HG03064 (cell line): ENCODE data around the gene APOBEC3C.
"Not testable (repeated sequence)": the region's sequence is repeated elsewhere in the genome, so short reads cannot be mapped to it uniquely, and the experiment has no call there.

Source experiments
- ATAC-seq: cut with Tn5 transposase; IDR thresholded peaks from one replicate; pipeline ENCODE4 v1.9.1; 2021; ENCODE audit warnings: low read depth; ENCODE audit not compliant: unreplicated experiment

Gene APOBEC3C

DNA sequence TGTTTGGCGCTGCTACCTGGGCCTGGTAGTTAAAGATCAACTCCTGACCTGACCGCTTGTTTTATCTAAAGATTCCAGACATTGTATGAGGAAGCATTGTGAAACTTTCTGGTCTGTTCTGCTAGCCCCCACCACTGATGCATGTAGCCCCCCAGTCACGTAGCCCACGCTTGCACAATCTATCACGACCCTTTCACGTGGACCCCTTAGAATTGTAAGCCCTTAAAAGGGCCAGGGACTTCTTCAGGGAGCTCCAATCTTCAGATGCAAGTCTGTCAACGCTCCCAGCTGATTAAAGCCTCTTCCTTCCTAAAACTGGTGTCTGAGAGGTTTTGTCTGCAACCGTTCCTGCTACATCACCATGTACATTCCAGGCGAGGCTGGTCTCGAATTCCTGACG lies 41.6 kb downstream of the APOBEC3C start:
- no peak for ATAC-seq

- not testable (repeated sequence) for ATAC-seq
Observed at GRCh38 chr22:39061290-39061689, 47.2 kb downstream of the APOBEC3C start.

DNA sequence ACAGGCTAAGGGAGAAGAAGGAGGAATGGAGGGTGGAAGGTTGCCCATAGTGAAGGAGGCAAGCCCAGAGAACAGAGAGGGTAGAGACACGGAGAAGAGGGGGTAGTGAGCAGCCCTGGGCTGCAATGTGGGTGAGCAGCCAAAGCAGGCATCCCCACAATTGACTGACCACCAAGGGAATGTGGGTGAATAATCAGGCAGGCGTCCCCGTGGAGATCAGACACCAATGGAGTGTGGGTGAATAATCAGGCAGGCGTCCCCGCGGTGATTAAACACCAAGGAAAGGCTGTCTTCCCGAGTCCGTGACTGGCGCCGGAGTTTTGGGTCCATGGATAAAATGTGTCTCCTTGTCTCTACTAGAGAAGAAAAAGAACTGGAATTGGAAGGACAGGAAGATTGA lies 47.9 kb downstream of the APOBEC3C start:
- ATAC-seq: not testable (repeated sequence)

GRCh38 chr22:39063904-39064303 lies 49.8 kb downstream of the APOBEC3C start:
- not testable (repeated sequence) for ATAC-seq

DNA sequence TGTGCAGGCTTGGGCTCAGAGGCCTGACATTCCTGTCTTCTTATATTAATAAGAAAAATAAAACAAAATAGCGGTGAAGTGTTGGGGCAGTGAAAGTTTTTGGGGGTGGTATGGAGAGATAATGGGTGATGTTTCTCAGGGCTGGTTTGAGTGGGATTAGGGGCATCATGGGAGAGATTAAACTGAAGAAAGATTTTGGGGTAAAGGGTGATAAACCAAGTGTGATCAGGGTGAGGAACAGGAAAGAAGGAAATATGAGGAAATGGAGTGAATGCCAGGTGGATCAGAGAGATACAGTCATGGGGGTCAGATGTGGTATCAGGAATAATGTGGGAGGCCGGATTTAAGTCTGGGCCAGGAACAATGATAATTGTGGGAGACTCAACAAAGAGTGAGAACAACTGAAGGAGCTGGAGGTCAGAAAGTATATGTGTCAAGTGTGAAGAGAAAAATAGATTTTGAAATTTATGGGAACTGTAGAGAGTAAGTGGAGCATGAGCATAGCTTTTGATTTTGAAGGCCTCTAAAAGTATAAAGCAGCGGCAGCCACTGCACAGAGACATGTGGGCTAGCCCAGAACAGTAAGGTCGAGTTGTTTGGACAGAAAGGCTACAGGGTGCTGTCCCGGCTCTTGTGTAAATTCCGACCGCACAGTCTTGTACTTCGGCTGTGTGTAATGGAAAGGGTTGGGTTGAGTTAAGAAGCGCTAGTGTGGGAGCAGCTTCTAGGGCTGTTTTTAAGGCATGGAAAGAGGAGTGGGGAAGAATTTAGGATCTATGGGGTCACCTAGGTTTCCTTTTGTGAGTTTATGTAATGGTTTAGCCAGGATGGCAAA lies 52.6 kb downstream of the APOBEC3C start:
- not testable (repeated sequence) for ATAC-seq

- no peak for ATAC-seq
Observed at GRCh38 chr22:39068033-39068785, 54.2 kb downstream of the APOBEC3C start.
